H1 (cell line): ENCODE measurements around the gene AGAP3. TPM values are rescaled to one million over a fixed set of nuclear protein-coding genes. Genes with fewer than 3 reads are reported as not detected.

ENCODE experiments used
- BACH1 ChIP-seq: IDR thresholded peaks from 2 replicates; pipeline ENCODE4 v1.6.1; 2012; ENCODE audit warnings: low read length, improper control_type of control experiment
- CEBPB ChIP-seq: IDR thresholded peaks from 2 replicates; pipeline ENCODE4 v1.6.1; 2012; ENCODE audit warnings: low read depth, low read length
- CHD2 ChIP-seq: IDR thresholded peaks from 2 replicates; pipeline ENCODE4 v1.6.1; 2012; ENCODE audit warnings: low read length, improper control_type of control experiment
- CTCF ChIP-seq, 3 experiments: IDR thresholded peaks; 1 replicate in 2 of 3; 2 replicates in 1 of 3; pipeline versions ENCODE4 v1.5.1 to v1.6.1; 2011; ENCODE audit warnings: low read length in 3 of 3, mild to moderate bottlenecking in 3 of 3, inconsistent platforms in 2 of 3, low read depth in 1 of 3, moderate library complexity in 1 of 3; ENCODE audit not compliant: insufficient read depth in 1 of 3; ENCODE audit errors: control extremely low read depth in 1 of 3
- FOSL1 ChIP-seq: IDR thresholded peaks from 2 replicates; pipeline ENCODE4 v1.6.1; 2011; ENCODE audit warnings: mild to moderate bottlenecking, low read depth, low read length, moderate library complexity; ENCODE audit not compliant: insufficient read depth
- KDM1A ChIP-seq: fragments of 200-600, 300-600 bp; sonication (generic); IDR thresholded peaks from 2 replicates; pipeline ENCODE4 v1.7.1; 2016; ENCODE audit warnings: mild to moderate bottlenecking, low read length, borderline replicate concordance
- POLR2A ChIP-seq, 2 experiments: IDR thresholded peaks; 1 replicate in 1 of 2; 2 replicates in 1 of 2; pipeline ENCODE4 v1.6.1; 2011; ENCODE audit warnings: low read depth in 2 of 2, low read length in 2 of 2, mild to moderate bottlenecking in 2 of 2; ENCODE audit errors: control extremely low read depth in 1 of 2
- RAD21 ChIP-seq, 2 experiments: IDR thresholded peaks in 1 of 2; conservative IDR thresholded peaks in 1 of 2; 2 replicates each; pipeline ENCODE4 v1.6.1; 2011; ENCODE audit warnings: low read depth in 2 of 2, low read length in 2 of 2, improper control_type of control experiment in 1 of 2, inconsistent platforms in 1 of 2, mild to moderate bottlenecking in 1 of 2, moderate library complexity in 1 of 2
- SP2 ChIP-seq: IDR thresholded peaks from 2 replicates; pipeline ENCODE4 v1.6.1; 2012; ENCODE audit warnings: mild to moderate bottlenecking, low read length, inconsistent platforms
- polyA plus RNA-seq, 7 experiments: library from polyadenylated mRNA; depleted of rRNA in 3 of 7; stranded (reverse) in 5 of 7; unstranded in 2 of 7; fragments of >200 nt in 5 of 7; fragments of 200-250 nt in 2 of 7; gene quantifications; 1 replicate in 5 of 7; 2 replicates in 1 of 7; 4 replicates in 1 of 7; pipeline versions ENCODE4 v1.2.1 to v1.2.3, GENCODE V29; 2011 to 2013; ENCODE audit warnings: missing spikeins in 2 of 7, mixed read lengths in 2 of 7
- total RNA-seq: library from RNA; stranded (reverse); fragmentation: NEBNext Ultra II Directional; extraction: Animal tissue kit (Norgen Biotek cat#: 25700); gene quantifications from 2 replicates; pipeline ENCODE4 v1.2.1, GENCODE V29; 2021

Gene AGAP3
- total and polyA plus RNA-seq, 2 of the 8 experiments (the other 6 are each of a cell fraction or from before 2014, with no cell fraction given) = 66.4 to 120 TPM

- TF ChIP-seq CTCF (IDR thresholded peaks at IDR 0.05; ENCODE audit: control extremely low read depth in 1 of 3, insufficient read depth in 1 of 3, low read depth in 1 of 3, low read length in 3 of 3) = no peak
- TF ChIP-seq SP2 = no peak
- no peak for TF ChIP-seq CEBPB
- no peak for TF ChIP-seq BACH1
- no peak for TF ChIP-seq FOSL1
- TF ChIP-seq KDM1A = no peak
- TF ChIP-seq RAD21 (IDR thresholded peaks at IDR 0.05 in 1 of 2, conservative IDR thresholded peaks at IDR 0.05 in 1 of 2; ENCODE audit: low read depth in 2 of 2, low read length in 2 of 2) = no peak
- TF ChIP-seq CHD2 = no peak
- no peak for TF ChIP-seq POLR2A (IDR thresholded peaks at IDR 0.05; ENCODE audit: control extremely low read depth in 1 of 2, low read depth in 2 of 2, low read length in 2 of 2)
These were observed 13.4 kb downstream of the AGAP3 start (continued) for GRCh38 chr7:151099486-151100211.
